H1 (cell line): ENCODE measurements around the gene GADD45A. TPM values are rescaled to one million over a fixed set of nuclear protein-coding genes. Genes with fewer than 3 reads are reported as not detected.

ENCODE experiments used
- CTCF ChIA-PET: fragments of 300-600 bp; sonication (Branson Sonifier 250); formaldehyde crosslinking; loops from one replicate; lab custom pipeline; 2021; ENCODE audit not compliant: partially characterized antibody; lab: Charles Lee
- POLR2A ChIA-PET: fragments of 300-600 bp; sonication (Branson Sonifier 250); formaldehyde crosslinking; loops from one replicate; lab custom pipeline; 2021; ENCODE audit warnings: inconsistent platforms; ENCODE audit not compliant: partially characterized antibody; lab: Charles Lee
- DNase-seq, 2 experiments: peaks; one replicate each; pipeline versions ENCODE4 v3.0.0 to v3.0.0-alpha.2; 2010 to 2022; ENCODE audit warnings: low spot score in 2 of 2, low read depth in 1 of 2, mixed read lengths in 1 of 2
- FAIRE-seq: peaks from 2 replicates; lab custom pipeline; 2011; peaks lifted over from hg19 to GRCh38; lab: Jason Lieb, UNC
- H2AFZ ChIP-seq: 2 replicates; pipeline ENCODE4 v1.8.1; 2012; ENCODE audit warnings: low read length, inconsistent platforms
- H2AK5ac ChIP-seq: 2 replicates; pipeline ENCODE4 v1.6.1; 2013; ENCODE audit warnings: low read depth, low read length
- H2BK120ac ChIP-seq: replicated peaks from 2 replicates; pipeline ENCODE3; 2013; ENCODE audit warnings: low read depth, low read length, inconsistent platforms
- H2BK12ac ChIP-seq: 2 replicates; pipeline ENCODE4 v1.6.1; 2013; ENCODE audit warnings: low read depth, low read length
- H2BK15ac ChIP-seq: 2 replicates; pipeline ENCODE4 v1.6.1; 2013; ENCODE audit warnings: low read length
- H2BK20ac ChIP-seq: 2 replicates; pipeline ENCODE4 v1.6.1; 2013; ENCODE audit warnings: low read length
- H2BK5ac ChIP-seq: 2 replicates; pipeline ENCODE4 v1.6.1; 2013; ENCODE audit warnings: low read depth, low read length
- H3K14ac ChIP-seq: 2 replicates; pipeline ENCODE4 v1.6.1; 2013; ENCODE audit warnings: inconsistent platforms; ENCODE audit not compliant: insufficient read length
- H3K18ac ChIP-seq: 2 replicates; pipeline ENCODE4 v1.6.1; 2013; ENCODE audit warnings: low read length; ENCODE audit errors: extremely low read depth
- H3K23ac ChIP-seq: 2 replicates; pipeline ENCODE4 v1.6.1; 2013; ENCODE audit warnings: inconsistent platforms; ENCODE audit not compliant: insufficient read length
- H3K23me2 ChIP-seq: 2 replicates; pipeline ENCODE4 v1.6.1; 2013; ENCODE audit warnings: low read depth, low read length
- H3K27ac ChIP-seq: 2 replicates; pipeline ENCODE4 v1.6.1; 2011; ENCODE audit warnings: low read depth, low read length, inconsistent platforms
- H3K27me3 ChIP-seq, 4 experiments: replicated peaks in 1 of 4; 1 replicate in 1 of 4; 2 replicates in 3 of 4; pipeline versions ENCODE4 v1.6.1 to v1.8.1; 2011 to 2013; ENCODE audit warnings: low read length in 3 of 4, mild to moderate bottlenecking in 3 of 4, inconsistent platforms in 2 of 4, mixed read lengths in 2 of 4, moderate library complexity in 1 of 4; ENCODE audit not compliant: control insufficient read depth in 3 of 4, insufficient read depth in 3 of 4; ENCODE audit errors: extremely low read depth in 1 of 4
- H3K36me3 ChIP-seq, 4 experiments: 2 replicates each; pipeline versions ENCODE4 v1.6.1 to v1.8.1; 2011 to 2013; ENCODE audit warnings: mild to moderate bottlenecking in 4 of 4, low read length in 3 of 4, moderate library complexity in 2 of 4, control low read depth in 1 of 4, inconsistent platforms in 1 of 4; ENCODE audit not compliant: insufficient read depth in 4 of 4, control insufficient read depth in 2 of 4
- H3K4ac ChIP-seq: replicated peaks from 2 replicates; pipeline ENCODE3; 2013; ENCODE audit warnings: low read length, low read depth, mixed read lengths, inconsistent platforms; ENCODE audit not compliant: insufficient read length
- H3K4me1 ChIP-seq, 4 experiments: replicated peaks in 1 of 4; 1 replicate in 1 of 4; 2 replicates in 3 of 4; pipeline versions ENCODE4 v1.6.1 to v1.8.1; 2011 to 2013; ENCODE audit warnings: low read length in 3 of 4, inconsistent platforms in 2 of 4, mixed read lengths in 1 of 4; ENCODE audit not compliant: insufficient read depth in 4 of 4, control insufficient read depth in 3 of 4
- H3K4me2 ChIP-seq, 2 experiments: 2 replicates each; pipeline versions ENCODE4 v1.6.1 to v1.8.1; 2011 to 2013; ENCODE audit warnings: low read depth in 2 of 2, low read length in 2 of 2, control low read depth in 1 of 2, inconsistent platforms in 1 of 2, mild to moderate bottlenecking in 1 of 2; ENCODE audit not compliant: insufficient read depth in 1 of 2
- H3K4me3 ChIP-seq, 4 experiments: fragments of 200-600, 300-600 bp in 1 of 4; sonication (generic), shearing (Covaris generic), sonication (Bioruptor Twin) in 1 of 4; 2 replicates each; pipeline versions ENCODE4 v1.5.1 to v1.8.1; 2011 to 2016; ENCODE audit warnings: low read length in 4 of 4, low read depth in 3 of 4, control low read depth in 2 of 4, inconsistent platforms in 2 of 4, mild to moderate bottlenecking in 2 of 4, mixed read lengths in 1 of 4, moderate library complexity in 1 of 4; ENCODE audit not compliant: insufficient read depth in 2 of 4; ENCODE audit errors: extremely low read depth in 1 of 4
- H3K56ac ChIP-seq: replicated peaks from 2 replicates; pipeline ENCODE3; 2013; ENCODE audit warnings: low read depth, mild to moderate bottlenecking, mixed read lengths, low read length, inconsistent platforms; ENCODE audit not compliant: insufficient read length
- H3K79me1 ChIP-seq: 2 replicates; pipeline ENCODE4 v1.6.1; 2013; ENCODE audit warnings: low read depth, low read length, control low read depth
- H3K79me2 ChIP-seq, 2 experiments: 2 replicates each; pipeline versions ENCODE4 v1.6.1 to v1.8.1; 2012 to 2013; ENCODE audit warnings: low read length in 2 of 2, mild to moderate bottlenecking in 2 of 2, inconsistent platforms in 1 of 2; ENCODE audit not compliant: insufficient read depth in 2 of 2, control insufficient read depth in 1 of 2
- H3K9ac ChIP-seq, 4 experiments: replicated peaks in 1 of 4; 1 replicate in 1 of 4; 2 replicates in 3 of 4; pipeline versions ENCODE4 v1.6.1 to v1.8.1; 2011 to 2013; ENCODE audit warnings: low read depth in 3 of 4, low read length in 3 of 4, control low read depth in 2 of 4, mild to moderate bottlenecking in 2 of 4, moderate library complexity in 2 of 4, inconsistent platforms in 1 of 4; ENCODE audit errors: extremely low read depth in 1 of 4
- H3K9me3 ChIP-seq, 2 experiments: 2 replicates each; pipeline versions ENCODE4 v1.6.1 to v1.8.1; 2012 to 2013; ENCODE audit warnings: mild to moderate bottlenecking in 2 of 2, moderate library complexity in 2 of 2, control low read depth in 1 of 2, inconsistent platforms in 1 of 2, low read depth in 1 of 2, low read length in 1 of 2, mixed read lengths in 1 of 2; ENCODE audit not compliant: insufficient read depth in 2 of 2
- H4K20me1 ChIP-seq, 2 experiments: replicated peaks in 1 of 2; 2 replicates each; pipeline versions ENCODE3 to v1.8.1; 2011 to 2013; ENCODE audit warnings: inconsistent platforms in 2 of 2, low read length in 2 of 2, mild to moderate bottlenecking in 1 of 2; ENCODE audit not compliant: insufficient read depth in 2 of 2, control insufficient read depth in 1 of 2
- H4K5ac ChIP-seq: 2 replicates; pipeline ENCODE4 v1.6.1; 2013; ENCODE audit warnings: low read length, low read depth, mixed read lengths, inconsistent platforms; ENCODE audit not compliant: insufficient read length
- H4K8ac ChIP-seq: 2 replicates; pipeline ENCODE4 v1.8.0; 2013; ENCODE audit warnings: mild to moderate bottlenecking, moderate library complexity, low read length, inconsistent platforms; ENCODE audit not compliant: insufficient read depth; ENCODE audit errors: extremely low read depth
- H4K91ac ChIP-seq: replicated peaks from 2 replicates; pipeline ENCODE3; 2013; ENCODE audit warnings: low read length, mixed read lengths, inconsistent platforms; ENCODE audit not compliant: insufficient read length
- PHF8 ChIP-seq: fragments of 200-600 bp; sonication (generic); conservative IDR thresholded peaks from 2 replicates; pipeline ENCODE4 v1.7.1; 2012; ENCODE audit warnings: low read depth, mild to moderate bottlenecking, inconsistent platforms, low read length, moderate library complexity
- SP4 ChIP-seq: IDR thresholded peaks from 2 replicates; pipeline ENCODE4 v1.6.1; 2012; ENCODE audit warnings: low read length, inconsistent platforms
- TCF12 ChIP-seq: IDR thresholded peaks from 2 replicates; pipeline ENCODE4 v1.6.1; 2011; ENCODE audit warnings: low read depth, mild to moderate bottlenecking, low read length
- WGBS, 2 experiments: shearing (Covaris generic) in 1 of 2; methylation state at CpG; one replicate each; pipeline versions ENCODE4 v1.1.6 to v1.1.7; 2013 to 2015; ENCODE audit warnings: low lambda C conversion rate in 2 of 2, mixed read lengths in 2 of 2, inconsistent platforms in 1 of 2, low coverage in 1 of 2, missing lambda C conversion rate in 1 of 2; ENCODE audit not compliant: insufficient replicate concordance in 2 of 2, insufficient coverage in 1 of 2, insufficient read length in 1 of 2; ENCODE audit errors: extremely low coverage in 1 of 2, missing lambda C conversion rate in 1 of 2; 5-methylcytosine and 5-hydroxymethylcytosine counted together
- polyA plus RNA-seq, 7 experiments: library from polyadenylated mRNA; depleted of rRNA in 3 of 7; stranded (reverse) in 5 of 7; unstranded in 2 of 7; fragments of >200 nt in 5 of 7; fragments of 200-250 nt in 2 of 7; gene quantifications; 1 replicate in 5 of 7; 2 replicates in 1 of 7; 4 replicates in 1 of 7; pipeline versions ENCODE4 v1.2.1 to v1.2.3, GENCODE V29; 2011 to 2013; ENCODE audit warnings: missing spikeins in 2 of 7, mixed read lengths in 2 of 7
- total RNA-seq: library from RNA; stranded (reverse); fragmentation: NEBNext Ultra II Directional; extraction: Animal tissue kit (Norgen Biotek cat#: 25700); gene quantifications from 2 replicates; pipeline ENCODE4 v1.2.1, GENCODE V29; 2021

GADD45A gene
- total and polyA plus RNA-seq, 2 of the 8 experiments (the other 6 are each of a cell fraction or from before 2014, with no cell fraction given), result 7.6 to 15.6 TPM

DNA sequence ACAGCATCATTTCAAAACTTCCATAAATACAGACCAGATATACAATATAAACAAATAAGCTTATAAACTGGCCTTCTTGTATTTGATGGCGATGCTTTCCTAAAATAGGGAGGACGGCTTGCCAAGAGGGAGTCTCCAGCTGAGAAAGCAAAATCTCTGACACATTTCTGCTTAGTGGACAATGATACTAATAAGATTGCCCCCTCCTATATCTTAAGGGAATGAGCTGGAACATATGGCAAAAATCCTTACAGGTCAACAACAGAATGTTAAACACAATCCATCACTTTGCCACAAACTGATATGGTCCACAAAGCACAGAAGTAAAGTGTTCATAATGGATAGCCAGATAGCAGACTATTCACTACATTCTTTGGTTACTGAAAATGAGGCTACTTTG is 7.1 kb upstream of the GADD45A start:
- DNase-seq, result no peak
- Histone ChIP-seq H3K14ac (no peak overlapping the region), H3K9ac (no peak overlapping the region), H3K4me2 (no peak overlapping the region), H3K27me3 (no peaks in the 10 kb centered on the region), H2BK5ac (no peak overlapping the region), H3K23me2 (no peaks in the 10 kb centered on the region; the same call in 1 of the 2 replicates), H3K4ac (no peak overlapping the region), H2BK20ac (no peak overlapping the region), H3K79me2 (no peaks in the 10 kb centered on the region), H4K91ac (no peak overlapping the region), H3K56ac (no peak overlapping the region), H2BK15ac (no peak overlapping the region), H3K36me3 (no peaks in the 10 kb centered on the region), H4K5ac (no peak overlapping the region), H3K23ac (no peak overlapping the region), H3K9me3 (no peaks in the 10 kb centered on the region), H3K79me1 (no peaks in the 10 kb centered on the region), H2BK120ac (no peak overlapping the region), H2AFZ (no peak overlapping the region), H4K8ac (no peak overlapping the region), H3K4me3 (no peak overlapping the region), H2BK12ac (no peak overlapping the region), H3K27ac (no peak overlapping the region), H4K20me1 (no peaks in the 10 kb centered on the region), H3K18ac (no peak overlapping the region), H3K4me1 (no peaks in the 10 kb centered on the region), H2AK5ac (no peak overlapping the region)
- 97% methylated on average over 2 of the region's 2 CpGs; no CpG with 5 or more reads in 1 of the 2 experiments for WGBS, 2 experiments
- FAIRE-seq, result no peak
- TF ChIP-seq TCF12 (no peak), PHF8 (no peak), SP4 (no peak)
- POLR2A ChIA-PET, result interaction anchor here (1.4 kb wide), 1 partner anchor 9 kb away, joined by 3 read pairs; no protein-coding TSS in a partner anchor
- CTCF ChIA-PET, result interaction anchor here (0.6 to 3.8 kb wide), 13 partner anchors 8 to 474 kb away, joined by 3 to 24 read pairs (median 4); no protein-coding TSS in a partner anchor
